ENCODE data around the gene TREH. TPM values are rescaled to one million over a fixed set of nuclear protein-coding genes. Genes with fewer than 3 reads are reported as not detected.

Gene TREH
- total and polyA plus RNA-seq, 2 of the 8 experiments (the other 6 are each of a cell fraction or from before 2014, with no cell fraction given): 0.03 TPM; not detected in 1

GRCh38 chr11:118703563-118704106 lies 24.2 kb upstream of the TREH start:
- DNase-seq (ENCODE audit: low read depth in 1 of 2, low spot score in 2 of 2): no peak
- POLR2A ChIA-PET (ENCODE audit: partially characterized antibody): interaction anchor here (0.8 kb wide), 1 partner anchor 12 kb away, joined by 4 read pairs; no protein-coding TSS in a partner anchor
- Histone ChIP-seq H3K14ac (ENCODE audit: insufficient read length) (no peak overlapping the region), H3K4me1 (replicated peaks in 1 of 4; ENCODE audit: control insufficient read depth in 3 of 4, insufficient read depth in 4 of 4, low read length in 3 of 4) (peaks cover 0 to 9% (median 4%) of the 10 kb centered on the region in 4 experiments; a peak in 3 of 7 replicates), H3K4me2 (ENCODE audit: insufficient read depth in 1 of 2, low read depth in 2 of 2, low read length in 2 of 2) (no peak overlapping the region), H3K23ac (ENCODE audit: insufficient read length) (no peak overlapping the region), H2BK5ac (ENCODE audit: low read depth, low read length) (no peak overlapping the region), H3K79me2 (ENCODE audit: control insufficient read depth in 1 of 2, insufficient read depth in 2 of 2, low read length in 2 of 2) (no peaks in the 10 kb centered on the region), H2BK20ac (ENCODE audit: low read length) (no peak overlapping the region), H2BK15ac (ENCODE audit: low read length) (no peak overlapping the region), H2AK5ac (ENCODE audit: low read depth, low read length) (no peak overlapping the region), H4K20me1 (replicated peaks in 1 of 2; ENCODE audit: control insufficient read depth in 1 of 2, insufficient read depth in 2 of 2, low read length in 2 of 2) (no peaks in the 10 kb centered on the region), H3K79me1 (ENCODE audit: low read depth, low read length) (no peaks in the 10 kb centered on the region; the same call in 1 of the 2 replicates), H3K4me3 (ENCODE audit: extremely low read depth in 1 of 4, insufficient read depth in 2 of 4, low read depth in 3 of 4, low read length in 4 of 4) (no peak overlapping the region), H3K9ac (replicated peaks in 1 of 4; ENCODE audit: extremely low read depth in 1 of 4, low read depth in 3 of 4, low read length in 3 of 4) (no peak overlapping the region), H2BK12ac (ENCODE audit: low read depth, low read length) (no peak overlapping the region), H4K5ac (ENCODE audit: insufficient read length, low read depth, low read length) (no peak overlapping the region), H3K23me2 (ENCODE audit: low read depth, low read length) (peaks cover 2% of the 10 kb centered on the region; the same call in 1 of the 2 replicates), H3K56ac (replicated peaks; ENCODE audit: insufficient read length, low read depth, low read length) (no peak overlapping the region), H3K4ac (replicated peaks; ENCODE audit: insufficient read length, low read depth, low read length) (no peak overlapping the region), H2AFZ (ENCODE audit: low read length) (no peak overlapping the region), H3K27me3 (replicated peaks in 1 of 4; ENCODE audit: control insufficient read depth in 3 of 4, extremely low read depth in 1 of 4, insufficient read depth in 3 of 4, low read length in 3 of 4) (no peaks in the 10 kb centered on the region), H4K8ac (ENCODE audit: extremely low read depth, insufficient read depth, low read length) (no peak overlapping the region), H2BK120ac (replicated peaks; ENCODE audit: low read depth, low read length) (no peak overlapping the region), H4K91ac (replicated peaks; ENCODE audit: insufficient read length, low read length) (no peak overlapping the region), H3K9me3 (ENCODE audit: insufficient read depth in 2 of 2, low read depth in 1 of 2, low read length in 1 of 2) (peaks cover 6 to 7% of the 10 kb centered on the region in 2 experiments; a peak in 2 of 4 replicates), H3K18ac (ENCODE audit: extremely low read depth, low read length) (no peak overlapping the region), H3K36me3 (ENCODE audit: control insufficient read depth in 2 of 4, insufficient read depth in 4 of 4, low read length in 3 of 4) (peaks cover 0 to 6% (median 0%) of the 10 kb centered on the region in 4 experiments; a peak in 4 of 8 replicates), H3K27ac (ENCODE audit: low read depth, low read length) (no peak overlapping the region)
- CTCF ChIA-PET (ENCODE audit: partially characterized antibody): interaction anchor here (0.9 to 7.0 kb wide), 3 partner anchors 13 to 35 kb away, joined by 3 to 39 read pairs (median 5); no protein-coding TSS in a partner anchor
- 94% methylated on average over 5 of the region's 5 CpGs; no CpG with 5 or more reads in 1 of the 2 experiments for WGBS, 2 experiments (ENCODE audit: extremely low coverage in 1 of 2, insufficient coverage in 1 of 2, insufficient read length in 1 of 2, insufficient replicate concordance in 2 of 2, low coverage in 1 of 2, low lambda C conversion rate in 2 of 2, missing lambda C conversion rate in 1 of 2)
- FAIRE-seq: no peak
- no peak for TF ChIP-seq ZNF274 (IDR thresholded peaks at IDR 0.05; ENCODE audit: borderline replicate concordance, extremely low read depth, low read length)
- TF ChIP-seq TAF1 (IDR thresholded peaks at IDR 0.05; ENCODE audit: low read depth, low read length): no peak
- no peak for TF ChIP-seq PHF8 (conservative IDR thresholded peaks at IDR 0.05; ENCODE audit: low read depth, low read length)
- TF ChIP-seq CREB1 (IDR thresholded peaks at IDR 0.05): no peak
- TF ChIP-seq, protein P1, sequence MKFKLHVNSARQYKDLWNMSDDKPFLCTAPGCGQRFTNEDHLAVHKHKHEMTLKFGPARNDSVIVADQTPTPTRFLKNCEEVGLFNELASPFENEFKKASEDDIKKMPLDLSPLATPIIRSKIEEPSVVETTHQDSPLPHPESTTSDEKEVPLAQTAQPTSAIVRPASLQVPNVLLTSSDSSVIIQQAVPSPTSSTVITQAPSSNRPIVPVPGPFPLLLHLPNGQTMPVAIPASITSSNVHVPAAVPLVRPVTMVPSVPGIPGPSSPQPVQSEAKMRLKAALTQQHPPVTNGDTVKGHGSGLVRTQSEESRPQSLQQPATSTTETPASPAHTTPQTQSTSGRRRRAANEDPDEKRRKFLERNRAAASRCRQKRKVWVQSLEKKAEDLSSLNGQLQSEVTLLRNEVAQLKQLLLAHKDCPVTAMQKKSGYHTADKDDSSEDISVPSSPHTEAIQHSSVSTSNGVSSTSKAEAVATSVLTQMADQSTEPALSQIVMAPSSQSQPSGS (IDR thresholded peaks at IDR 0.05; ENCODE audit: low read length): no peak
- no peak for TF ChIP-seq SIX5 (IDR thresholded peaks at IDR 0.05; ENCODE audit: low read depth, low read length)
- no peak for TF ChIP-seq RBBP5 (IDR thresholded peaks at IDR 0.05; ENCODE audit: borderline replicate concordance, low read depth, low read length)
